Measurements from ENCODE around the gene SMCO2. TPM values are rescaled to one million over a fixed set of nuclear protein-coding genes. Genes with fewer than 3 reads are reported as not detected.

Gene SMCO2
- total and polyA plus RNA-seq, 2 of the 8 experiments (the other 6 are each of a cell fraction or from before 2014, with no cell fraction given), result 0.24 to 0.80 TPM

GRCh38 chr12:27478949-27479348 lies 32.4 kb downstream of the SMCO2 start:
- Histone ChIP-seq H3K27me3 (replicated peaks in 1 of 4; ENCODE audit: control insufficient read depth in 3 of 4, extremely low read depth in 1 of 4, insufficient read depth in 3 of 4, low read length in 3 of 4) (no peaks in the 10 kb centered on the region), H3K36me3 (ENCODE audit: control insufficient read depth in 2 of 4, insufficient read depth in 4 of 4, low read length in 3 of 4) (no peaks in the 10 kb centered on the region), H4K5ac (ENCODE audit: insufficient read length, low read depth, low read length) (no peak overlapping the region), H3K56ac (replicated peaks; ENCODE audit: insufficient read length, low read depth, low read length) (no peak overlapping the region), H3K23me2 (ENCODE audit: low read depth, low read length) (no peaks in the 10 kb centered on the region), H4K20me1 (replicated peaks in 1 of 2; ENCODE audit: control insufficient read depth in 1 of 2, insufficient read depth in 2 of 2, low read length in 2 of 2) (no peaks in the 10 kb centered on the region), H2BK20ac (ENCODE audit: low read length) (no peak overlapping the region), H4K8ac (ENCODE audit: extremely low read depth, insufficient read depth, low read length) (no peak overlapping the region), H3K9ac (replicated peaks in 1 of 4; ENCODE audit: extremely low read depth in 1 of 4, low read depth in 3 of 4, low read length in 3 of 4) (no peak overlapping the region), H3K14ac (ENCODE audit: insufficient read length) (no peak overlapping the region), H4K91ac (replicated peaks; ENCODE audit: insufficient read length, low read length) (no peak overlapping the region), H3K27ac (ENCODE audit: low read depth, low read length) (no peak overlapping the region), H2BK120ac (replicated peaks; ENCODE audit: low read depth, low read length) (no peak overlapping the region), H3K79me2 (ENCODE audit: control insufficient read depth in 1 of 2, insufficient read depth in 2 of 2, low read length in 2 of 2) (no peaks in the 10 kb centered on the region), H3K23ac (ENCODE audit: insufficient read length) (no peak overlapping the region), H3K4me3 (ENCODE audit: extremely low read depth in 1 of 4, insufficient read depth in 2 of 4, low read depth in 3 of 4, low read length in 4 of 4) (no peak overlapping the region), H2BK5ac (ENCODE audit: low read depth, low read length) (no peak overlapping the region), H3K4me2 (ENCODE audit: insufficient read depth in 1 of 2, low read depth in 2 of 2, low read length in 2 of 2) (no peak overlapping the region), H2BK15ac (ENCODE audit: low read length) (no peak overlapping the region), H2AFZ (ENCODE audit: low read length) (no peak overlapping the region), H2AK5ac (ENCODE audit: low read depth, low read length) (no peak overlapping the region), H2BK12ac (ENCODE audit: low read depth, low read length) (no peak overlapping the region), H3K18ac (ENCODE audit: extremely low read depth, low read length) (no peak overlapping the region), H3K79me1 (ENCODE audit: low read depth, low read length) (no peaks in the 10 kb centered on the region), H3K4ac (replicated peaks; ENCODE audit: insufficient read length, low read depth, low read length) (no peak overlapping the region), H3K4me1 (replicated peaks in 1 of 4; ENCODE audit: control insufficient read depth in 3 of 4, insufficient read depth in 4 of 4, low read length in 3 of 4) (no peaks in the 10 kb centered on the region), H3K9me3 (ENCODE audit: insufficient read depth in 2 of 2, low read depth in 1 of 2, low read length in 1 of 2) (peaks cover 13 to 17% of the 10 kb centered on the region in 2 experiments)
- TF ChIP-seq ZNF274 (IDR thresholded peaks at IDR 0.05; ENCODE audit: borderline replicate concordance, extremely low read depth, low read length), result no peak
- no peak for TF ChIP-seq SIN3A (conservative IDR thresholded peaks at IDR 0.05 in 1 of 2, IDR thresholded peaks at IDR 0.05 in 1 of 2; ENCODE audit: low read depth in 1 of 2, low read length in 2 of 2)
- TF ChIP-seq CHD1 (IDR thresholded peaks at IDR 0.05; ENCODE audit: low read depth, low read length), result no peak
- TF ChIP-seq KDM1A (IDR thresholded peaks at IDR 0.05; ENCODE audit: borderline replicate concordance, low read length), result no peak
- TF ChIP-seq CREB1 (IDR thresholded peaks at IDR 0.05), result no peak
- TF ChIP-seq SP4 (IDR thresholded peaks at IDR 0.05; ENCODE audit: low read length), result no peak
- no peak for TF ChIP-seq MAX (IDR thresholded peaks at IDR 0.05)
- no peak for TF ChIP-seq SAP30 (IDR thresholded peaks at IDR 0.05; ENCODE audit: insufficient read depth, insufficient replicate concordance, low read length)
- TF ChIP-seq SIX5 (IDR thresholded peaks at IDR 0.05; ENCODE audit: low read depth, low read length), result no peak
- no peak for TF ChIP-seq SP1 (IDR thresholded peaks at IDR 0.05; ENCODE audit: low read depth, low read length)
- TF ChIP-seq BCL11A (IDR thresholded peaks at IDR 0.05; ENCODE audit: low read depth in 2 of 2, low read length in 2 of 2), result no peak
- no peak for TF ChIP-seq TAF1 (IDR thresholded peaks at IDR 0.05; ENCODE audit: low read depth, low read length)
- TF ChIP-seq NRF1 (IDR thresholded peaks at IDR 0.05; ENCODE audit: low read depth, low read length), result no peak
- TF ChIP-seq TEAD4 (IDR thresholded peaks at IDR 0.05; ENCODE audit: low read depth, low read length), result no peak
- TF ChIP-seq CBX8 (IDR thresholded peaks at IDR 0.05; ENCODE audit: borderline replicate concordance, low read depth, low read length), result no peak
- no peak for TF ChIP-seq RXRA (IDR thresholded peaks at IDR 0.05; ENCODE audit: insufficient read depth, low read depth, low read length)
- no peak for TF ChIP-seq YY1 (IDR thresholded peaks at IDR 0.05; ENCODE audit: low read depth, low read length)
- POLR2A ChIA-PET (ENCODE audit: partially characterized antibody), result no interaction called here
- no peak for FAIRE-seq
- DNase-seq (ENCODE audit: low read depth in 1 of 2, low spot score in 2 of 2), result no peak
- CTCF ChIA-PET (ENCODE audit: partially characterized antibody), result no interaction called here

All from H1 (cell line).